Pancreas (tissue), 10 donors: ENCODE results near the gene RPS6KA5. TPM values are rescaled to one million over a fixed set of nuclear protein-coding genes. Genes with fewer than 3 reads are reported as not detected.

Source experiments
- ATAC-seq, 4 donors: fragments of 200-7000 bp; cut with Tn5 transposase; one replicate each; pipeline versions ENCODE4 v1.8.0 to v1.9.1; 2020; ENCODE audit warnings: mild to moderate bottlenecking in 4 of 4, moderate library complexity in 4 of 4
- DNase-seq, 6 donors: peaks; one replicate each; pipeline ENCODE4 v3.0.0-alpha.2; 2020
- FAIRE-seq: peaks from 2 replicates; lab custom pipeline; 2012; peaks lifted over from hg19 to GRCh38; lab: Jason Lieb, UNC
- H3K27ac ChIP-seq, 4 donors: fragments of 200-600 bp; sonication (generic); 1 replicate in 3 of 4; 2 replicates in 1 of 4; pipeline versions ENCODE4 v1.5.0 to v1.8.0; 2020
- H3K27me3 ChIP-seq, 4 donors: fragments of 200-600 bp; one replicate each; pipeline ENCODE4 v1.8.0; 2021
- H3K36me3 ChIP-seq, 3 donors: fragments of 200-600 bp; sonication (generic) in 1 of 3; one replicate each; pipeline versions ENCODE4 v1.5.0 to v1.8.0; 2020 to 2021
- H3K4me1 ChIP-seq, 3 donors: fragments of 200-600 bp; one replicate each; pipeline ENCODE4 v1.8.0; 2021
- H3K4me3 ChIP-seq, 4 donors: fragments of 200-600 bp; sonication (generic) in 2 of 4; one replicate each; pipeline versions ENCODE4 v1.5.0 to v1.8.0; 2020 to 2021
- H3K9me3 ChIP-seq, 4 donors: fragments of 200-600 bp; one replicate each; pipeline ENCODE4 v1.8.0; 2021
- WGBS, 2 donors: extraction: QIAGEN DNeasy Blood & Tissue Kit; methylation state at CpG; one replicate each; pipeline ENCODE4 v1.1.7; 2013; 5-methylcytosine and 5-hydroxymethylcytosine counted together
- intact Hi-C, 3 donors: fragments of 100-400 bp; cut with DNase I; formaldehyde crosslinking; loops; one replicate each; pipeline versions ENCODE4 v1.11.1 to v1.14.2; 2022
- polyA plus RNA-seq, 2 donors: library from polyadenylated mRNA; stranded (reverse); fragments of 200-250 nt; gene quantifications; one replicate each; pipeline ENCODE4 v1.2.3, GENCODE V29; 2013
- total RNA-seq, 6 donors: library from RNA; stranded (reverse); fragmentation: NEBNext Ultra II Directional in 4 of 6; extraction: Animal tissue kit (Norgen Biotek cat#: 25700) in 4 of 6; gene quantifications; one replicate each; pipeline versions ENCODE4 v1.2.1 to v1.2.4, GENCODE V29; 2021 to 2023
- TF ChIP-seq, protein P1 (sequence below), 4 donors: fragments of 200-600 bp; sonication (generic) in 3 of 4; IDR thresholded peaks; one replicate each; pipeline versions ENCODE4 v1.5.0 to v1.8.0; 2021; ENCODE audit warnings: antibody characterized with exemption in 4 of 4
- donor health status: healthy with polysubstance abuse.
- donor health status: DM: no; HTN: no; CAD: no; lungs with moderate emphysema.
- donor health status: DM: no; HTN: no; CAD: no.
- donor health status: control.
- donor health status: control.
- donor health status: Bipolar disorder and iron deficiency.
- donor health status: DM: yes; HTN: yes; CAD: no.
- donor health status: DM: no; HTN: no; CAD: no.
- donor health status: DM: no; HTN: no; CAD: no.
- donor health status: DM: yes; HTN: yes; CAD: no.

The RPS6KA5 gene
- total RNA-seq: 1 to 10 TPM; 2.5 to 3.5 (median 3.2) TPM
- polyA plus RNA-seq: 1 to 10 TPM in 1 of 2 donors, under 1 TPM in 1; 0.95 to 1.1 TPM

DNA sequence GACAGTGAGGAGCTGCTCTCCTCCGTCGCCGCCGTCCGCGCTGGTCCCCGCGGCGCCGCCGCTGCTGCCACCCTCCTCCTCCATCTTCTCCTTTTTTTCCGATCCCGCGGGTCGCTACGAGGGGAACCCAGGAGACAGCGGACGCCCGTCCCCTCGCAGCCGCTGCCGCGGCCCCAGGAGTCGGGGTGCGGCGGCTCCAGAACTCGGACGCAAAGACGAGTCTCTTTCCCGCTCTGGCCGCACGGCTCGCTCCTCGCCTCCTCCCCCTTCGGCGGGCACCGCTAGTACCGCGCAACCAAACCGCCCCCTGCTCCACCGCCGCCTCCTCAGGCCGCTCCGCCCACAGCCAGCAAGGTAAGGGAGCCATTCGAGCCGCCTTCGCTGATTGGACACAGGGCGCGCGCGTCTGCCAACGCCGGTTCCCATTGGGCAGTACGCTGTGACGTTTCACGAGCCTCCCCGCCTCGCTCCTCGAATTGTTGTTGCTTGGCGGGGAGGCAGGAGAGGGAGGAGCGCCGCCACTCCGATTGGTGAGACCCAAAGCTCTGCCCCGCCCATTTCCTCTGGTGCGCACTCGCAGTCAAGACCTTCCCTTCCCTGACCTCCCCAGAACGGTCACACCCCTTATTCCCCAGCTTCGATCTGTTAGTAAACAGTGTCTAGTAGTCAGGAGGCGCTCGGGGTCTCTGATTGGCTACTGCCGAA lies at the start of gene RPS6KA5:
TSS of gene RPS6KA5 (minus strand) at position 291 of the 705 bp plus-strand sequence. CDS start at position 84, 207 bp downstream.
- peak; percentile 90 to 96 (median 91) for ATAC-seq
- TF ChIP-seq, protein P1, sequence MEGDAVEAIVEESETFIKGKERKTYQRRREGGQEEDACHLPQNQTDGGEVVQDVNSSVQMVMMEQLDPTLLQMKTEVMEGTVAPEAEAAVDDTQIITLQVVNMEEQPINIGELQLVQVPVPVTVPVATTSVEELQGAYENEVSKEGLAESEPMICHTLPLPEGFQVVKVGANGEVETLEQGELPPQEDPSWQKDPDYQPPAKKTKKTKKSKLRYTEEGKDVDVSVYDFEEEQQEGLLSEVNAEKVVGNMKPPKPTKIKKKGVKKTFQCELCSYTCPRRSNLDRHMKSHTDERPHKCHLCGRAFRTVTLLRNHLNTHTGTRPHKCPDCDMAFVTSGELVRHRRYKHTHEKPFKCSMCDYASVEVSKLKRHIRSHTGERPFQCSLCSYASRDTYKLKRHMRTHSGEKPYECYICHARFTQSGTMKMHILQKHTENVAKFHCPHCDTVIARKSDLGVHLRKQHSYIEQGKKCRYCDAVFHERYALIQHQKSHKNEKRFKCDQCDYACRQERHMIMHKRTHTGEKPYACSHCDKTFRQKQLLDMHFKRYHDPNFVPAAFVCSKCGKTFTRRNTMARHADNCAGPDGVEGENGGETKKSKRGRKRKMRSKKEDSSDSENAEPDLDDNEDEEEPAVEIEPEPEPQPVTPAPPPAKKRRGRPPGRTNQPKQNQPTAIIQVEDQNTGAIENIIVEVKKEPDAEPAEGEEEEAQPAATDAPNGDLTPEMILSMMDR (IDR thresholded peaks at IDR 0.05): peak in 1 of 4 donors; percentile 11
- Histone ChIP-seq H3K4me1 (peaks cover 0 to 8% (median 0%) of the 10 kb centered on the region in 3 donors), H3K36me3 (no peaks in the 10 kb centered on the region), H3K27ac (peak within 1 kb of the TSS; percentile 91 to 99 (median 96)), H3K27me3 (no peaks in the 10 kb centered on the region), H3K4me3 (peak within 1 kb of the TSS; percentile 74 to 95 (median 81)), H3K9me3 (no peaks in the 10 kb centered on the region)
- FAIRE-seq: peak; percentile 99
- 0% methylated on average over 58 to 71 of the region's 71 CpGs for WGBS, 2 donors
- peak; percentile 98 to 100 (median 100) for DNase-seq
- intact Hi-C loops: no loop called here

DNA sequence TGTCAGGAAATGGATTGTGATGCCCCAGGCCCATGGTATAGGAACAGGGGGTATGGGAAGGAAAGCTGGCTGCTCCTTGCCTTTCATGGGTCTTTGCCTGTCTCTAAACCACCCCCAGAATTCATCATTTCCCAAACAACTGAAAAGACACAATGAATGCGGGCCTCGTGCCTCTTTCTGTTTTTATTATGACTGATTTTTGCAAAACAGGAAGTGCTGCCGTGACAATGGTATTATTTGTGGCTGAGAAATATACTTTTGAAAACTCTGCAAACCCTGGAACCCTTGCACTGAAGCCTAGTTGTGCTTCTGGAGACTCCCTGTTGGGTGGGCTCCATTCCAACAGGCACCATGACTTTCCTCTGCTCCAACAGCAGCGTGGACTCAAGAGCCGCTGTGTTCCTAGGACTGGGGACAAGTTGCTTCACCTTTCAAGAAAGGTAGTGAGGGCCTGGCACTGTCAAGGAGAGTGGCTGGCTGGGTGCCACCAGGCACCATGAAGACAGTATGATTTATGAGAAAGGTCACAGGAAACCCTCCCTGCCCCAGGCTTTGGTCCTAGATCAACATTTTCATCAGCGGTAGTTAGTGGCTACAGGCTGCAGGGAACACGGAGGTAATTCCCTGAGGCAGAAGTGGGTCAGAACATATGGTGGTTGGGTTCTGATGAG lies 48.6 kb upstream of the RPS6KA5 start:
- Histone ChIP-seq H3K4me1 (peaks cover 5 to 13% (median 5%) of the 10 kb centered on the region in 3 donors), H3K4me3 (no peak overlapping the region), H3K27ac (peak overlapping the region in 2 of 4 donors; percentile 8 to 53), H3K27me3 (no peaks in the 10 kb centered on the region), H3K9me3 (no peaks in the 10 kb centered on the region), H3K36me3 (no peaks in the 10 kb centered on the region)
- ATAC-seq (peak in 2 of 4 donors; percentile 4 to 17), DNase-seq (peak in 3 of 6 donors; percentile 27 to 52 (median 47)), FAIRE-seq (no peak)
- TF ChIP-seq, protein P1 (IDR thresholded peaks at IDR 0.05): no peak
- intact Hi-C loops: no loop called here
- WGBS, 2 donors: 54% methylated on average over 7 of the region's 7 CpGs

DNA sequence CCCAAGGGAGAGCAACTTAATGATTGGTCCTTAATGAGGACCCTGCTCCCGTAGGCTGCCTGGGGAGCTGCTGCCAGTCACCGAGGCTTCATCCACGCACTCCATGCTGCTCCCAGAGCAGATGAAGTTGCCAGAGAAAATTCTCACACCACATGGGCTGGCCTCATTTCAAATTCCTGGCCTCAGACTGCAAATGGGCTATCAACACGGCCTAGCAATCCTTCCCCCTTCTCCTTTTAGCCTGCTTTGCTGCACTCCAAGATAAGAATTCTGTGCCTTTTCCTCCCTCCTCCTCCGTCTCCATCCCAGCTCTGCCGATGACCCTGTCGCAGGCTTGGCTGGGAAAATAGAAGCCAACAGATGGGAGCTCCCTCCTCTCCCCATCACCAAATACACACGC lies 42.7 kb upstream of the RPS6KA5 start:
- no peaks in the 10 kb centered on the region for H3K9me3 ChIP-seq
- H3K4me1 ChIP-seq: no peaks in the 10 kb centered on the region
- intact Hi-C loops: no loop called here
- FAIRE-seq (no peak), ATAC-seq (no peak), DNase-seq (no peak)
- H3K4me3 ChIP-seq: no peak overlapping the region
- WGBS, 2 donors: 67 to 79% methylated on average over 8 of the region's 8 CpGs
- TF ChIP-seq, protein P1 (IDR thresholded peaks at IDR 0.05): no peak
- no peaks in the 10 kb centered on the region for H3K36me3 ChIP-seq
- H3K27me3 ChIP-seq: no peaks in the 10 kb centered on the region
- no peak overlapping the region for H3K27ac ChIP-seq

DNA sequence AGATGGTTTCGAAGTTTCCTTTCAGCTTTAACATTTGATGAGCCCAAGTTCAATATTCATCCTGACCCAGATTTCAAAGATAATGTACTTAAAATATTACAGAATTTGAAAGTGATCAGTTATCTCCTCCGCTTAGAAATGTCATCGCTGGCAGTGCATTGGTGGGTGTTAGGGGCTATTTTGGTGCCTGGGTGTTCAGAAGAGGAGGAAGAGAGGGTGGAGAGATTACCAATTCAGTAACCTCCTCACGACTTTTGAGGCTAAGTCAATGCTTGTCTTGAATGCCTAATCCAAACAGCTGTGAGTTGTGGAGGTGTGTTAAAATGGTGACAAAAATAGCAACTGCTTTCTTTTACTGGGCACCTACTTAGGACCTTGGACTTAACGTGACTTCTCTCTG lies 39.7 kb upstream of the RPS6KA5 start:
- intact Hi-C loops: no loop called here
- FAIRE-seq: no peak
- whole genome bisulfite sequencing, 2 donors: 75 to 81% methylated on average over 5 of the region's 5 CpGs

More for the DNA sequence above, 39.7 kb upstream of the RPS6KA5 start:
- TF ChIP-seq, protein P1 (IDR thresholded peaks at IDR 0.05): no peak
- Histone ChIP-seq H3K36me3 (no peaks in the 10 kb centered on the region), H3K27ac (no peak overlapping the region), H3K9me3 (no peaks in the 10 kb centered on the region), H3K4me3 (no peak overlapping the region), H3K27me3 (no peaks in the 10 kb centered on the region), H3K4me1 (no peaks in the 10 kb centered on the region)
- ATAC-seq (no peak), DNase-seq (no peak)
